HG02678 (cell line): ENCODE results near the gene THRB.

Source experiments
- ATAC-seq: cut with Tn5 transposase; IDR thresholded peaks from one replicate; pipeline ENCODE4 v1.9.1; 2021; ENCODE audit warnings: mild to moderate bottlenecking, moderate library complexity; ENCODE audit not compliant: unreplicated experiment

Gene THRB

GRCh38 chr3:24197809-24198208, 296.8 kb downstream of the THRB start:
- ATAC-seq = no peak

- no peak for ATAC-seq
Measured at GRCh38 chr3:24196526-24196925, 298.1 kb downstream of the THRB start.

- ATAC-seq = no peak
Measured at GRCh38 chr3:24195504-24196230, 299.0 kb downstream of the THRB start.

- ATAC-seq = no peak
Measured at GRCh38 chr3:24192469-24193056, 302.1 kb downstream of the THRB start.

- ATAC-seq = no peak
Measured at GRCh38 chr3:24191801-24192403, 302.7 kb downstream of the THRB start.

- no peak for ATAC-seq
Measured at GRCh38 chr3:24190256-24190655, 304.4 kb downstream of the THRB start.

GRCh38 chr3:24185738-24186384, 308.8 kb downstream of the THRB start:
- ATAC-seq = no peak

GRCh38 chr3:24184528-24185176, 310.0 kb downstream of the THRB start:
- ATAC-seq = no peak

- ATAC-seq = no peak
Measured at GRCh38 chr3:24182756-24183155, 311.9 kb downstream of the THRB start.

GRCh38 chr3:24181256-24181655, 313.4 kb downstream of the THRB start:
- ATAC-seq = no peak

GRCh38 chr3:24180616-24181015, 314.0 kb downstream of the THRB start:
- ATAC-seq = no peak

- no peak for ATAC-seq
Measured at GRCh38 chr3:24177201-24177600, 317.4 kb downstream of the THRB start.

GRCh38 chr3:24174614-24175013, 320.0 kb downstream of the THRB start:
- ATAC-seq = no peak

GRCh38 chr3:24168977-24169376, 325.7 kb downstream of the THRB start:
- no peak for ATAC-seq

- no peak for ATAC-seq
Measured at GRCh38 chr3:24167429-24167828, 327.2 kb downstream of the THRB start.

GRCh38 chr3:24166515-24166914, 328.1 kb downstream of the THRB start:
- no peak for ATAC-seq

GRCh38 chr3:24165603-24165982, 329.1 kb downstream of the THRB start:
- ATAC-seq = no peak

GRCh38 chr3:24164967-24165602, 329.6 kb downstream of the THRB start:
- ATAC-seq = no peak

GRCh38 chr3:24162929-24163328, 331.7 kb downstream of the THRB start:
- ATAC-seq = no peak

- no peak for ATAC-seq
Measured at GRCh38 chr3:24161841-24162240, 332.8 kb downstream of the THRB start.
